ENCODE data around the gene TRAF3IP1.
"Not testable (repeated sequence)": the region's sequence is repeated elsewhere in the genome, so short reads cannot be mapped to it uniquely, and the experiment has no call there.

The TRAF3IP1 gene

DNA sequence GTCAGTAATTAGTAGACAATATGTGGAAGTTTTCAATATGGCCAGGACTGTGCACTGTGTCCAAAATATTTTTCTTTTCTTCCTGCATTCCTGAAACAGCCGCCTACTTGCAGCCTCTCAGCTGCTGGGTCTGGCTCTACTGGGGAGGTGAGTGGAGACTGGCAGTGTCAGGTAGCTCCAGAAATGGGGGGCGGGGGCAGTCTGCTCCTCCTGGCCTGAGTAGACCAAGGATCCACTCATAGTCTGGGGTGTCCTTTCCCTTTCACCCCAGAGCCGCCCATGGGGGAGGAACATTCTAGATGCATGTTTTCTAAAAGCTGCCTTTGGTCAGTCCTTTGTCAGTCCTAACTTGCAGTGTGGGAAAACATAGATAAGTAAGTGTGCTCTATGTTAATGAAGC is 23.7 kb downstream of the TRAF3IP1 start:
- no peak for DNase-seq

DNA sequence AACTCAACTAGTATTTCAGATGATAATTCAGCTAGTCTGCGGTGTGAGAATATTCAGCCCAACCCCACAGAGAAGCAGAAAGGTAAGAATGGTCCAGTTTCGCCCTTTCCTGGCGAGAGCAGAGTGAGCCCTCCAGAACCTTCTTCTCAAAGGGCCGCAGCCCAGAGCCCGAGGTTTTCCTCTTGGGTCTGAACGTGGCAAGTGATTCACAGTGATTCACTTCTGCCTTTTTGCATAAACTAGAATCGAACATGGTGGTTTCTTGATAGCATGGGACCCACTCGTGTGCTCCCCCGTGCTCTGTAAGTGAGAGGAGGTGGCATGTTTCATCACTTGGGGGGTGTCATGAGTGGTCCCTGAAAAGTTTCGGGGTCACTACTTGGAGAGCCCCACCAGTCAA is 24.2 kb downstream of the TRAF3IP1 start:
- no peak for DNase-seq

DNA sequence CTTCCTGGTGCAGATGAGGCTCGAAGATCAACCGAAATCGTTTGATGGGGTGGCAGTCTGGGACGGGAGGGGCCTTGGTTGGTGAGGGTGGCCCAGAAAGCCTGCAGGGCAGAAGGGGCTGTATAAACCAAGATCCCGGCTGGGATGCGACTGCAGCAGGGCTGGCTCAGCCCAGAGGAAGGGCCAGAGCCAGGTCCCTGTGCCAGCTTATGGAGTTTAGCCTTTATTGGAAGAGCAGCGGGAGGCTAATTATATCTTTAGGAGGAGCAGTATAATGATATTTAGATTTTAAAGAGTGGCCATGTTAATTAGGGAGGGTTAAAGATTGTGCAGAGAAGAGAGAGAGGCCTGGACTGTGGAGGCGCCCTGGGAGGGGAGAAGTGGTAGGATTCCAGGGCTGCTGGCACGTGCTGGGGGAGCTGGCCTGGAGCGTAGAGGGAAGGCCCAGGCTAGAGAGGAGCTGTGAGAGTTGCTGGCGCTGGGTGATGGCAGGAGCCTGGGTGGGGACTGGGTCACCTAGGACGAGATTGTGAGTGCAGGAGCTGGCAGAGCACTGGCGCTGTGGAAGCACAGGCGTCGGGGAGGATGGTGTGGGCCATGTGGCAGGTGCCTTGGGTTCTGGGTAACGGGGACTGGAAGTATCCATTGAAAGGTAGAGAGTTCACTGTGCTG is 25.1 kb downstream of the TRAF3IP1 start:
- DNase-seq = no peak

DNA sequence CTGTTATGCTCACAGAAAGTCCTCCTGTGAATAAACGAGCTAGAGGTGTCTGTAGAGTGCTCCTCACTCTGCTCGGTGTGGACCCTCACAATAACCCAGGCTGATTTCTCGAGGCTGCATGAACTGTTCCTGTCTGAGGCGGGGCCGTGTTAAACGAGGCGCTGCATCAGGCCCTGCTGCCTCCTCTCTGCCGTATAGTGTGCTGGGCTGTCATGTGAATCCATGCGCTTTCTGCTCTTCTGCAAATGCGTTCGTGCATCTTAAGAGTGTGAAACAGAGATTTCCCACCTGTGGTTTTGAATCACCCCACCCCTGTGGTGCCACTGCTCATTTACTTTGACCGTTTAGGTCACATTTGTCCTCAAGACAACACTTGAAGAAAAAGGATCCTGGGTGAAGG is 26.2 kb downstream of the TRAF3IP1 start:
- DNase-seq = no peak

DNA sequence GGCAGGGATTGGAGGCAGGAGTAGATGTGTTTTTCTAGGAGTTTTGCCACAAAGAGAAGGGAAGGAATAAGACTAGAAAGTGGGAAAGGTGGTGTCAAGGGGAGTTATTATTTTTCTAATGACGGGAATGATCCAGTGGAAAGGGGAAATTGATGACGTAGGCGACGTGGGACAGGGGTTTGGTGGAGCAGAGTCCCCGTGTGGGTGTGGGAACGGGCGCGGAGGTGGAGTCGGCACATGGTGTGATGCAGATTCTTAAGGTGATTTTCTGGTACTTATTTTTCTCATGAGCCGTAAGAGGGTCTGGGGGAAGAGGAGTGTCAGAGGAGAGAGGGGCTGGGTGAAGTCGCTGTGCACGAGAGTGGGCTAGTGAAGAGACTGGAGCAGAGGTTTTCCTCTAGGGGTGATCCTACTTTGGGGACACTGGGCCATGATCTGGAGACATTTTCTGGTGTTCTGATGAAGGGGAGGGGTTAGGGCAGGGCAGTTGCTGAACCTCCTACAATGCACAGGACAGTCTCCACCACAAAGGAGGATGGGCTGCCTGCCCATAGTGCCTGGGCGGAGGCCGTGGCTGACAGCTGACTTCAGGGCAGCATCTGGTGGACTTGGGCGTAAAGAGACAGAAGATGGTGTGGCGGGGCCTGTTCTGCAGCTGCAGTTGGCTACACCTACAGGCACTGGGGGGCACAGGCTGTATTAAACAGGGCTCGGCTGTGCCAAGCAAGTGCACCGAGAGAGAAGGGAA is 30.0 kb downstream of the TRAF3IP1 start:
- no peak for DNase-seq

DNA sequence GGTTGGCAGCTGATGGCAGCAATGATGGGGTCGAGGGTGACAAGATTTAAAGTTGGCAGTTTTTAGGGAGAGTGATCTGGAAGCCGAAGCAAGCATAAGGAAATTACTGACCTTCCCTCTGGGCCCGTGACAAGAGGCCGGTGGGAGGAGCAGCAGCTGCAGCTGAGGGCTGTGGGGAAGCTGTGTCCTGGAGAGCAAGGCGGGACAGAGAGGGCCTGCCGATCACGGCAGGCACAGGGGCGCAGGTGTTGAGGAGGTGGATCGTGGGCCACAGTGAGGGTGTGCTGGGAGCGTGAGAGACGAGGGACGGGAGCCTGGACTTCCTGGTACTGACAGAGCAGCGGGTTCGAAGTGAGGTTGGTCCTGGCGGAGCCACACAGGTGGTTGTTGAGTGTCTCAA is 31.0 kb downstream of the TRAF3IP1 start:
- DNase-seq = no peak

DNA sequence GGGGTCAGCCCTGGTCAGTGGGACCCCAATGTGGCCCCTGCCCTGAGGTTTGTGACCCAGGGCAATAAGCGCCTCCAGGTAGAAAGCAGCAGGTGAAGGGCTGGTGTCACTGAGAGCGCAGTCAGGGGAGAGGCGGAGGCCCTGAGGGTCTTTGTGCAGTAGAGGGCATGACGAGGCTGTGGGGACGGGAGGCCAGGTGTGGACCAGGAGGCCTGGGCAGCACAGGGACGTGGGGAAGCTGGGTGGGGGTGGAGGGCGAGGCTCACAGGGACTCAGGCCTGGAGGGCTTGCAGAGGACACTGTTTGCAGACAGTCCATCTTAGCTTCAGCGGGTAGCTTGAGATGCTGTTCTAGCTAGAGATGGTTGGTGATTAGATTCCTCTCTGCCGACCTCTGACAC is 32.0 kb downstream of the TRAF3IP1 start:
- no peak for DNase-seq

DNA sequence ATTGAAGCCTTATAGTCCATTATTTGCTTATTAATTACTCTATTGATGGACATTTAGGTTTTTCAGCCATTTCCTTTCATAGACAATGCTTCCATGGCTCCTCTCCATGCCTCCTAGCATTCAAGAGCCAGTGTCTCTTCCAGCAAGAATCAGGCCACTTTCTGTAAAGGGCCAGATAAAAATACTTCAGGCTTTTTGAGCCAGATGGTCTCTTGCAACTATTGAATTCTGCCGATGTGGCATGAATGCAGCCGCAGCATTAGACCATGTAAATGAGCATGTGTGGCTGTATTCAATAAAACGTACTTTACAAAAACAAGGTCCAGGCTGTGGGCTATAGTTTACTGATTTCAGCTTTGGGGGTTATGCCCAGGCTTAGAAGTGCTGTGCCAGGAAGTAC is 38.5 kb downstream of the TRAF3IP1 start:
- DNase-seq = no peak

DNA sequence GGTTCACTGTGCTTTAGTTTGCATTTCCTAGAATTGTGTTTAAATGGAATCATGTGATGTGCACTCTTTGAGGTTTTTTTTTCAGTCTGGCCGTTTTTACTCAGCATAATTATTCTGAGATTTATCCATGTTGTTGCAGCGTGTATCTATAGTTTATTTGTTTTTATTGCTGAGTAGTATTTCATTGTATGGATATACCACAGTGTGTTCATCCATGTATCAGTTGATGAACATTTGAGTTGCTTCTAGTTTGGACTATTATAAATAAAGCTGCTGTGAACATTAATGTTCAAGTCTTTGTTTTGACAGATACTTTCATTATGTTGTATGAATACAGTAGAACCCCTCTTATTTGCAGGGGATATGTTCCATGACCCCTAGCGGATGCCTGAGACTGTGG is 39.1 kb downstream of the TRAF3IP1 start:
- no peak for DNase-seq

DNA sequence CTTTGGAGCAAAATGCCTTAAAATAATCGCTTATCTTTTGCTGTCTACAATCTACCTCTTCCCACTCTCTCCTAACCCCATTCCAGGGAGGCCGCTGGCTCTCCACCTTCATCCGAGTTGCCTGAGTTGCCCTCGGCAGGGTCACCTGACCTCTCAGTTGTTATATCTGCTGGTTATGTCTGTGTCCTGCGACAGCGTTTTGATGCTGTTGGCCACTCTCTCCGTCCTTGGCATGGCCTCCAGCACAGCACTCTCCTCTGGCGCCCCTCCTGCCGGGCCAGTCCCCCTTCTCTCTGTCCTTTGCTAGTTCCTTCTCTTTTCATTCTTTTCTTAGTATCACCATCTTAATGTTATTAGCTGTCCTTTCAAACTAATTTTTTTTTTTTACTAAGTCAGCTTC is 41.6 kb downstream of the TRAF3IP1 start:
- no peak for DNase-seq

DNA sequence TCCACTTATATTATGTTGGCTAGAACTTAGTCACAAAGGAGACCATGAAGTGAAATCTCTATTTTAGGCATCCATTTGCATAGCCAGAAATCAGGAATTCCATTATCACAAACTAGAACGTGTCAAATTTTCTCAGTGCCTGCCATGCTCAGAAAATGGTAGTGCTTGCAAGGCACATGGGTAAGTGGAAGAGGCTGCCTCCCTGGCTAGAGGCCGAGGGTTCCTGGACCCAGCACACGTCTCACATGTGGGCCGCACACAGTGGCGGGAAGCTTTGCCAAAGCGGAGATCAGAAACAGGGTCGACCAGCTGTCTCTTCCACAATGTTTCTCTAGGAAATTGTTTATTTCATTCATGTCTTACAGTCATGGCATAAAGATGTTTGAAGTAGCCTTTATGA is 42.3 kb downstream of the TRAF3IP1 start:
- DNase-seq = no peak

DNA sequence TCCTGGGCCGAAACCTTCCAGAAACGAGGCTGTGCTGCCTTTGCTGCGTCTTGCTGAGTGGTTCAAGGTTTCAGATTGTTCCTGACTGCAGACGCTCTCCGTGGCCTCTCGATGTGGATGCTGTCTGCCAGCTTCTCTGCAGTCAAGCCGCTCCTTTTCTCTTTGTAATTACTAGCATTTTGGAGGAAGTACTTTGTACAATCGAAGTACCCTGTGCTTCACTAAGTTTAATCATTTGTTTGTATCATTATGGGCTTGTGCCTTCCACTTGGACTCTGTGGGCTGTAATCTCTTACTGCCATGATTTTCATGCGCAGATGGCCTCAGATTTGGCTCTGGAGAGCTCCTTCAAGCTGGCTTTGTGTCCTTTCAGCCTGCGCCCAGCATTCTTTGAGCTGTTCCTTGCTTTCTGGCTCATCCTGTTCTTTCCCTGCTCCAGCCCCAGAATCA is 49.3 kb downstream of the TRAF3IP1 start:
- DNase-seq = no peak

DNA sequence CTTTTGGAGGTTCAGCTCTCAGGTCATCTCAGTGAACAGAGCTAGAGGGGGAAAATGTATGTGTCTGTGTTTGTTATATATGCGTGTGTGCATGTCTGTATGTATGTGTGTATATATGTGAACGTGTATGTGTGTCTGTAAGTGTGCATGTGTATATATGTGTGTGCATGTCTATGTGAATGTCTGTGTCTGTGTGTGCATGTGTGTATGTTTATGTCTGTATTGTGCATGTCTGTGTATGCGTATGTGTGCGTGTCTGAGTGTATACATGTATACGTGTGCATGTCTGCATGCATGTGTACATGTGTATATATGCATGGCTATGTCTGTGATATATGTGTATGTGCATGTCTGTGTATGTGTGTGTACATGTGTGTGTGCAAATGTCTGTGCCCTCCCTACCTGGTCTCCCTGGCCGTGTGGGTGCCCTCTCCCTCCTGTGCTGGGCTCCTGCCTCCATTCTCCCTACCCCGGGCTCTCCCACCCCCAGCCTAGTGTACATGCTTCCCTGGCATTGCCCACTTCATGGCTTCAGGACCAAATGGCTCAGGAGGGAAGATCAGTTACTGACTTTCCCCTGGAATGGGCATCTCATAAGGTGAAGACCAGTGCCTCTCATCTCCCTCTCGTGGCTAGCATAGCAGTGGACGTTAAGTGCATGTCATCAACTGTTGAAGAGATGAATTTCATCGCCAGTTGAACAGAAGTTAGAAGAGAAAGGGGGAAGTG is 49.9 kb downstream of the TRAF3IP1 start:
- no peak for DNase-seq

DNA sequence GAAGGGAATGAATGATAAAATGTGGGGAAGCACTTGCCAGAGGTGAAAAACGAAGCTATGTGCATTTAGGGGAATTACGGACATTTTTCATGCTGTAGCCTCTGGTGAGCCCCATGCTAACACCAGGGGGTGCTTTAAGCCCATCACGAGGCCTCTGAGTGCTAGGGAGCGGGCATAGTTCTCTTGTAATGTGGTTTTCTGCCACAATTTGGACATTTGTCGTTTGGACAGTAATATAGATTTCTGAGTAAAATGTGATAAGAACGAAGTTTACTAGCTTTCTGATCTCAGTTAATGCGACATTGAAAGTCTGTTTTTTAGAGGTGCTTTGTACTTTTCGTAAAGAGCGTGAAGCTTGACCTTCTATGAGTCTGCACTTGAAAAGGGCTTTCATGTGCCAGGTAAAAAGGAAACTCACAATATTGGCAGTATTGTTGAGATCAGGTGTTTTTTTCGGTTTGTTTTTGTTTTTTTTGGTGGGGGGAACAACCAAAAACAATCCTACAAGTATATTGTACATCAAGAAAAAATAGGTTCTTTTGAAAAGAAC is 50.6 kb downstream of the TRAF3IP1 start:
- peak; percentile 65 for DNase-seq

DNA sequence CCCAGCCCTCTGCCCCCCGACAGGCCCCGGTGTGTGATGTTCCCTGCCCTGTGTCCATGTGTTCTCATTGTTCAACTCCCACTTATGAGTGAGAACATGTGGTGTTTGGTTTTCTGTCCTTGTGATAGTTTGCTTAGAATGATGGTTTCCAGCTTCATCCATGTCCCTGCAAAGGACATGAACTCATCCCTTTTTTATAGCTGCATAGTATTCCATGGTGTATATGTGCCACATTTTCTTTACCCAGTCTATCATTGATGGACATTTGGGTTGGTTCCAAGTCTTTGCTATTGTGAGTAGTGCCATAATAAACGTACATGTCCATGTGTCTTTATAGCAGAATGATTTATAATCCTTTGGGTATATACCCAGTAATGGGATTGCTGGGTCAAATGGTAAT is 52.0 kb downstream of the TRAF3IP1 start:
- DNase-seq = not testable (repeated sequence)

DNA sequence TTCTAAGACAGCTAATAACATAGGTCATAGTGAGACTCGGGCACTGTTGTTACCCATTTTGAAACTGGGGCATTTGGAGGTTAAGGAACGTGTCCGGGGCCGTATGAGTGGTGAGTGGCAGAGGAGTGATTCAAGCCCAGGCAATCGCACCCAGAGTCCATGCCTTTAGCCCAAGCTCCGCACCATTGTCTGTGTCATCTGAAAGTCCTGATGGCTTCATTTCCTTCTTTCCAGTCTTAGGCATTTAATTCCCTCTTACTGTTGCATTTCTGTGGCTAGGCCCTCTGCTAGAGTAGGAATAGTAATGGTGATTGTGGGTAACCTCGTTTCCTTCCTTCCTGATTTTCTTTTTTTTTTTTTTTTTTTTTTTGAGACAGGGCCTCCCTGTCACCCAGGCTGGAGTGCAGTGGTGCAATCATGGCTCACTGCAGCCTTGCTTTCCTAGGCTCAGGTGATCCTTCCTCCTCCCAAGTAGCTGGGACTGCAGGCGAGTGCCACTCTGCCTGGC is 56.6 kb downstream of the TRAF3IP1 start:
- DNase-seq = no peak

DNA sequence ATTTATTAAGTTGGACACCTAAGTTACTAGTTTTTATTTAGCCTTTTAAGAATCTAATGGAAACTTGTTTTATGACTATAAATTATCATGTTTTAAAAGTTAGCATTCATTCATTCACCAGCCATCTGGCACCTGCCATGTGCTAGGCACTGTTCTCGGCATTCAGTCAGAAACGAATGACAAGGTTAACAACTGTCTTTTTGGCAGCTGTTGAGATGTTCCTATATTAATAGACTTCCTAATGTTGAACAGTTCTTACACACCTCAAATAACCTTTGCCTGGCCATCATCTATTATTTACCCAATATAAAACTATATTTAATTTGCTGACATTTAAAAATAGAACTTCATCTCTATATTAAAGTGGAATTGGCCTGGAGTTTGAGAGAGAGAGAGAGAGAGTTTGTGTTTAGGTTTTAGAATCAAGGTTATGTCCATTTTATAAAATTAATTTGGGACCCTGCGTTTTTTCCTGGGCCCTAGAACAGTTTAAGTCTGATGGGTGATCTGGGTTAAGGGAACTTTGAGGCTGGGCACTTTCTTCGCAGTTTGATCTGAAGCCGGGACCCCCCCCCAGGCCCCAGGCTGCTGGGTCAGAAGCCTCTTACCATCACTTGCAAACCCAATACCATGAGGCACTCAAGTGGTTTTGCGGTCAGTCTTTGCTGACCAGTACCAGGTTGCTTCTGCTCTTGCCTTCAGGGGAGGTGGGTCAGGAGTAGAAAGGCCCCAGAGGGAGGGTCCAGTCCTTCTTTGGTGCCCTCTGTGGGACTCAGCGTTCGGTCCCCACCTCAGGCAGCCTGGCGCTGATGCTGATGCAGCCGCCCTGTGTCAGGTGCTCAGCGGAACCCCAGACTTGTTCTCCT is 58.1 kb downstream of the TRAF3IP1 start:
- DNase-seq = no peak

DNA sequence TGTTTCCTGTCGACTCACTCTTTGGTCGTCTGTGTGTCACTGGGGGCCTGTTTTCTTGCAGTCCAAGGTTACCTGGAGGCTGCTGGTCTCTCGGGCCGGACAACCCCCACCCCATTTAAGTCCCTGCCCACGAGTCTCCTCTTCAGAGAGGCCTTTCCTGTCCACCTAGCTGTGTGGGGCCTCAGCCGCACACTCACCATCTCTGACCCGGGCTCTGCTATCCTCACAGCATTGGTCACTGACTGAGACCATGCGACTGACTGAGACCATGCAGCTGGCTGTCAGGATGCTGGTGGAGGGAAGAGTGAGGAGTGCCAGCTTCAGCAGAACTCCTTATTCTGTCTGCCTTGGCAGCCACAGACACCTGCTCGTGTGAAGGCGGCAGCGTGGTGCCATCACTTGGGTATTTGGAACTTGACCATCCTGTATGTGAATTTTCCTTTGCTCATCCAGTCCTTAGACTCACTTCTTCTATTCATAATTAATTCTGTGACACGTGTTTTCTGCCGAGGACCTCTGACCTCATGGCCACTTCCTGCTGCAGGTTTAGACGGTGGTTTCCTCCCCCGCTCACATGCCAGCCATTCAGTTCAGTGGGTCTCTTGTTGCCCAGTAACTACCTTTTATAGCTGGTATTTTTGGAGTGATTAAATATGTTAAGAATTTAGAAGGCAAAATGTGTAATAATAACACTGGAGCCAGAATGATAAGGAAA is 58.9 kb downstream of the TRAF3IP1 start:
- DNase-seq = peak; percentile 39

DNA sequence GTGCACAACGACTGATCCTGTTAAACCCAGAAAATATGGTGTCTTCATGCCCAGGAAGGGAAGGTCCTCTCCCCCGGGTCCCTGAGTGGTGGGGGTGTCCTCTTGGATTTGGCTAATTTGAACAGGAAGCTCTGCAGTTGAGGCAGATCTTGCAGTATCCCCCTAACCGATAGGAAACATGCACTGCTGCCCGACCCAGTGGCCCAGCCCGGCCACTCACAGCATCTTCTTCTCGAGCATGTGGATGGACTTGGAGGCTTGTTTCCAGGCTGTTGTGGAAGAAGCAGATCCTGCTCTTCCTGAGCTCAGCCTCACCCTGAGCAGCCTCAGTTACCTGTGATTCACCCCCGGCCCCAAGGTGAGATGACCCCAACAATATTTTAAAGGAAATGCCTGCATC is 60.0 kb downstream of the TRAF3IP1 start:
- DNase-seq = no peak

DNA sequence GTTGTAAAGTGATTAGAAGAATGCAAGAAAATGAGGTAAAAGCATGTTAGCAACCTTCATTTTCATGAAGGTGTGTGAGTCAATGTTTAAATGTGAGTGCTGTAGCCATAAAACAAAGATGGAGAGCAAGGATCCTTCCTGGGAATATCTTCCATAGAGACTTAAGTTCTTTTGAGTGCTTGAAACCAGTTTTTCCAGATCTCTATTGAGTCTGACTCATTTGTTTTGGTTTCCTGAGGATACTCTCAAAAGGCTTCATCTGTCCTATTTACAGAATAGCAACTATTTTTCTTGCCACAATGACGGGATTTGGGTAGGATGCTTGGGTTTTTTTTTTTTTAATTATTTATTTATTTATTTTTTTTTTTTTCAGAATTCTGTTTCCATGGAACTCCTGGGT is 60.5 kb downstream of the TRAF3IP1 start:
- DNase-seq = no peak

DNA sequence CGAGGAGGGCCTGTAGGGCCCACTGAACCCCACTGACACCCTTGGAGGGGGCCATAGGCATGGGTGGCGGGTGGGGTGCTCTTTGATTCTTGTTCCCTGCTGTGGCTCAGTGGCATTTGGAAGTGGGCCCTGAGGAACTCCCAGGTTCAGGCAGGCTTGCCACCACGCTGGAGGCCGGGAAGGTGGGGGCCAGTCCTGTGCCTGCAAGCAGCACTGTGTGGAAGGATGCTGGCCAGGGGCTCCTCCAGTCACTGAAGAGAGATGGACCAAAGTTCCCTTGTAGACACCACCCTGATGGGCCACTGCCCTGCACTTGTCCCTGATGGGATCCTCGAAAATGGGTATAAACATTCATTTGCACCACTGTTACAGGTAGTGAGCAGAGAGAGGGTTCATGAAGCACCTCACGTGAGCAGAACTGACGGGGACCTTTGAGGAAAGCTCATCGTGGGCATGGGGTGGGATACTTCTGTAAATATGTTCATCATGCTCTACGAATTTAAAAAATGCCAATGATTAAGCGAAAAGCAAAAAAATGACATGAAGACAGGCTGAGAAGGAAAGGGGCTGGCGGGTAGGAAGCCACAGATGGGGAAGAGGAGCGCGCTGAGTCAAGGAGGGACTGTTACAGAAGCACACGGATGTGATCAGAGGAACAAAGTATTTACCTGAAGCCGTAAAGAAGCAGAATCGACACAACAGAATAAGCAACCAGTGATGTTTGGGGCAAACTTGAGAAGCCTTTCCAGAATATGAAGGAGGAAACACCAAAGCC is 61.2 kb downstream of the TRAF3IP1 start:
- DNase-seq = no peak

All from CD4-positive, alpha-beta T cell treated with Interleukin-15 for 1 hour (primary cell).